ENCODE results near the gene ITGB3.

The ITGB3 gene

GRCh38 chr17:47304186-47304585 lies 50.6 kb downstream of the ITGB3 start:
- DNase-seq, result no peak

- DNase-seq, result no peak
Measured at GRCh38 chr17:47305302-47305923, 51.8 kb downstream of the ITGB3 start.

- DNase-seq, result no peak
Measured at GRCh38 chr17:47310186-47310733, 56.6 kb downstream of the ITGB3 start.

- DNase-seq, result no peak
Measured at GRCh38 chr17:47311420-47311819, 57.8 kb downstream of the ITGB3 start.

GRCh38 chr17:47315451-47316266 lies 62.0 kb downstream of the ITGB3 start:
- peak; percentile 84 for DNase-seq

- peak; percentile 60 for DNase-seq
Measured at GRCh38 chr17:47316311-47316710, 62.7 kb downstream of the ITGB3 start.

GRCh38 chr17:47317119-47317518 lies 63.5 kb downstream of the ITGB3 start:
- DNase-seq, result no peak

- no peak for DNase-seq
Measured at GRCh38 chr17:47318197-47318918, 64.7 kb downstream of the ITGB3 start.

- DNase-seq, result no peak
Measured at GRCh38 chr17:47320879-47321502, 67.4 kb downstream of the ITGB3 start.

GRCh38 chr17:47323382-47324223 lies 70.0 kb downstream of the ITGB3 start, which contains the start of gene EFCAB13:
Gene EFCAB13, plus strand, starts transcription at chr17:47323955. Its CDS starts 4,399 bp downstream, at chr17:47328354.
- peak; percentile 69 for DNase-seq

GRCh38 chr17:47324224-47325020 lies 70.8 kb downstream of the ITGB3 start:
- DNase-seq, result peak; percentile 77

- no peak for DNase-seq
Measured at GRCh38 chr17:47325176-47325575, 71.5 kb downstream of the ITGB3 start.

GRCh38 chr17:47330548-47330947 lies 76.9 kb downstream of the ITGB3 start:
- DNase-seq, result no peak

- no peak for DNase-seq
Measured at GRCh38 chr17:47332287-47332686, 78.7 kb downstream of the ITGB3 start.

- no peak for DNase-seq
Measured at GRCh38 chr17:47335101-47335936, 81.7 kb downstream of the ITGB3 start.

- no peak for DNase-seq
Measured at GRCh38 chr17:47338026-47338425, 84.4 kb downstream of the ITGB3 start.

GRCh38 chr17:47352848-47353247 lies 99.2 kb downstream of the ITGB3 start:
- DNase-seq, result no peak

- DNase-seq, result no peak
Measured at GRCh38 chr17:47358652-47359051, 105.0 kb downstream of the ITGB3 start.

Data from suppressor macrophage treated with lipopolysaccharide for 4 hours (primary cell).